ENCODE data around the gene PTGR2.

Gene PTGR2

DNA sequence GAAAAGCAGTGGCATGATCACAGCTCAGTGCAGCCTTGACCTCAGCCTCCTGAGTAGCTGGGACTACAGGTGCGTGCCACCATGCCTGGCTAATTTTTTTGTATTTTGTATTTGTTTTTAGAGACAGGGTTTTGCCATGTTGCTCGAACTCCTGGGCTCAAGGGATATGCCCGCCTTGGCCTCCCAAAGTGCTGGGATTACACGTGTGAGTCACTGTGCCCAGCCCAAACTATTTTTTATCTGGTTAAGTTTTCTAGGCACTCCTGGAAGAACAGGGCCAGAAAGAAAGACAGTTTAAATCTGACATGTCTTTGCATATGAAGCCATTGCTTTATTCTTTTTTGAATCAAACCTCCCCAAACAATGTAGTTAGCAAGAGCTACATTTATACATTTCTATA lies 27.5 kb upstream of the PTGR2 start:
- TF ChIP-seq ZBTB7A (IDR thresholded peaks at IDR 0.05; ENCODE audit: low read depth) (no peak), NFIC (IDR thresholded peaks at IDR 0.05) (no peak), EGR1 (IDR thresholded peaks at IDR 0.05) (no peak), CREB1 (IDR thresholded peaks at IDR 0.05; ENCODE audit: low read depth) (no peak), TCF12 (IDR thresholded peaks at IDR 0.05; ENCODE audit: low read depth) (no peak), TAF1 (IDR thresholded peaks at IDR 0.05; ENCODE audit: low read depth) (no peak), FOXM1 (IDR thresholded peaks at IDR 0.05; ENCODE audit: borderline replicate concordance, low read depth) (no peak), CEBPB (IDR thresholded peaks at IDR 0.05) (no peak), EP300 (IDR thresholded peaks at IDR 0.05; ENCODE audit: borderline replicate concordance) (no peak)
- TF ChIP-seq, protein P1, sequence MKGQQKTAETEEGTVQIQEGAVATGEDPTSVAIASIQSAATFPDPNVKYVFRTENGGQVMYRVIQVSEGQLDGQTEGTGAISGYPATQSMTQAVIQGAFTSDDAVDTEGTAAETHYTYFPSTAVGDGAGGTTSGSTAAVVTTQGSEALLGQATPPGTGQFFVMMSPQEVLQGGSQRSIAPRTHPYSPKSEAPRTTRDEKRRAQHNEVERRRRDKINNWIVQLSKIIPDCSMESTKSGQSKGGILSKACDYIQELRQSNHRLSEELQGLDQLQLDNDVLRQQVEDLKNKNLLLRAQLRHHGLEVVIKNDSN (IDR thresholded peaks at IDR 0.05), result no peak
- TF ChIP-seq, protein P2, sequence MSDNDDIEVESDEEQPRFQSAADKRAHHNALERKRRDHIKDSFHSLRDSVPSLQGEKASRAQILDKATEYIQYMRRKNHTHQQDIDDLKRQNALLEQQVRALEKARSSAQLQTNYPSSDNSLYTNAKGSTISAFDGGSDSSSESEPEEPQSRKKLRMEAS (IDR thresholded peaks at IDR 0.05), result no peak

DNA sequence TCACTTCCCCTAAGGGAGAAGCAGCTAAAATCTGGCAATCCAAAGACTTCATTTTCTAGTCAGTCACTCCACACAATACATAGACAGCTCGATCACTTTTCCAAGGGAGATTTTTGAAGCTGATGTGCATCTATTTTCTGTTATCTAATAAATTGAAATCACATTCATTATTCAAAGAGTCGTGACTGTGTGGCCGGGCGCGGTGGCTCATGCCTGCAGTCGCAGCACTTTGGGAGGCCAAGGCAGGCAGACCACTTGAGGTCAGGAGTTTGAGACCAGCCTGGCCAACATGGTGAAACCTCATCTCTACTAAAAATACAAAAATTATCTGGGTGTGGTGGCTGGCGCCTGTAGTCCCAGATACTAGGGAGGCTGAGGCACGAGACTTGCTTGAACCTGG lies 27.1 kb upstream of the PTGR2 start:
- TF ChIP-seq YY1 (IDR thresholded peaks at IDR 0.05; ENCODE audit: low read depth) (no peak), CREB1 (IDR thresholded peaks at IDR 0.05; ENCODE audit: low read depth) (no peak), TEAD4 (IDR thresholded peaks at IDR 0.05) (no peak), EP300 (IDR thresholded peaks at IDR 0.05; ENCODE audit: borderline replicate concordance) (no peak), CEBPB (IDR thresholded peaks at IDR 0.05) (no peak), ZBTB7A (IDR thresholded peaks at IDR 0.05; ENCODE audit: low read depth) (no peak)
- TF ChIP-seq, protein P3, sequence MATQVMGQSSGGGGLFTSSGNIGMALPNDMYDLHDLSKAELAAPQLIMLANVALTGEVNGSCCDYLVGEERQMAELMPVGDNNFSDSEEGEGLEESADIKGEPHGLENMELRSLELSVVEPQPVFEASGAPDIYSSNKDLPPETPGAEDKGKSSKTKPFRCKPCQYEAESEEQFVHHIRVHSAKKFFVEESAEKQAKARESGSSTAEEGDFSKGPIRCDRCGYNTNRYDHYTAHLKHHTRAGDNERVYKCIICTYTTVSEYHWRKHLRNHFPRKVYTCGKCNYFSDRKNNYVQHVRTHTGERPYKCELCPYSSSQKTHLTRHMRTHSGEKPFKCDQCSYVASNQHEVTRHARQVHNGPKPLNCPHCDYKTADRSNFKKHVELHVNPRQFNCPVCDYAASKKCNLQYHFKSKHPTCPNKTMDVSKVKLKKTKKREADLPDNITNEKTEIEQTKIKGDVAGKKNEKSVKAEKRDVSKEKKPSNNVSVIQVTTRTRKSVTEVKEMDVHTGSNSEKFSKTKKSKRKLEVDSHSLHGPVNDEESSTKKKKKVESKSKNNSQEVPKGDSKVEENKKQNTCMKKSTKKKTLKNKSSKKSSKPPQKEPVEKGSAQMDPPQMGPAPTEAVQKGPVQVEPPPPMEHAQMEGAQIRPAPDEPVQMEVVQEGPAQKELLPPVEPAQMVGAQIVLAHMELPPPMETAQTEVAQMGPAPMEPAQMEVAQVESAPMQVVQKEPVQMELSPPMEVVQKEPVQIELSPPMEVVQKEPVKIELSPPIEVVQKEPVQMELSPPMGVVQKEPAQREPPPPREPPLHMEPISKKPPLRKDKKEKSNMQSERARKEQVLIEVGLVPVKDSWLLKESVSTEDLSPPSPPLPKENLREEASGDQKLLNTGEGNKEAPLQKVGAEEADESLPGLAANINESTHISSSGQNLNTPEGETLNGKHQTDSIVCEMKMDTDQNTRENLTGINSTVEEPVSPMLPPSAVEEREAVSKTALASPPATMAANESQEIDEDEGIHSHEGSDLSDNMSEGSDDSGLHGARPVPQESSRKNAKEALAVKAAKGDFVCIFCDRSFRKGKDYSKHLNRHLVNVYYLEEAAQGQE (IDR thresholded peaks at IDR 0.05; ENCODE audit: low read depth), result no peak
- TF ChIP-seq, protein P1 (IDR thresholded peaks at IDR 0.05), result no peak

DNA sequence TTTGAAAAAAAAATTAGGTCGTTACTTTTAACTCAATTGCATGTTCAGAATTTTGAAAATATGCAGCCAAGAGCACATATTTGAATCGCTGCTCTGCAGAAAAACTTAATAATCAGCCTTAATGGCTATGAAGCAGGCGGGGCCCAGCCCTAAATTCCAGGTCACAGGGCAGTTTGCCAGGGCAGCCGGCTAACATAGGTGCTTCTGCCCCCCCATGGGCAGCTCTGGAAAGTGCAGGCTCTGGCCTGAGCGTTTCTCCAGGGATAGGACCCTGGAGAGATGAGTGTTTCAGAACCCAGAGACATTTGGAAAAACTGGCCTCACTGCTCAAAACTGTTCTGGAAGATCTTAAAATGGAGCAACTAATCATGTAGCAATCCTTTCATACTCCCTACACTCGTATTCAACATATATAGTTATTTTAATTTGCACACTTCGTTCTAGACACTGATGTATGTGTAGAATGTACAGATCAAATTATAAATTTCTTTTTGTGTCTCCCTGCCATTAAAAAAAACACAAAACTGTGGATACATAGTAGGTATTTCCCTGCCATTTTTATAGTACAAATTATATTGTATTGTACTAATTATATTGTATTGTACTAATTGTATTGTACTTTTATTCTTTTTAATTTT lies 26.0 kb upstream of the PTGR2 start:
- TF ChIP-seq NFIC (IDR thresholded peaks at IDR 0.05) (peak; percentile 84), TAF1 (IDR thresholded peaks at IDR 0.05; ENCODE audit: low read depth) (no peak), TEAD4 (IDR thresholded peaks at IDR 0.05) (peak; percentile 72), RAD21 (IDR thresholded peaks at IDR 0.05; ENCODE audit: low read depth) (peak; percentile 68)

DNA sequence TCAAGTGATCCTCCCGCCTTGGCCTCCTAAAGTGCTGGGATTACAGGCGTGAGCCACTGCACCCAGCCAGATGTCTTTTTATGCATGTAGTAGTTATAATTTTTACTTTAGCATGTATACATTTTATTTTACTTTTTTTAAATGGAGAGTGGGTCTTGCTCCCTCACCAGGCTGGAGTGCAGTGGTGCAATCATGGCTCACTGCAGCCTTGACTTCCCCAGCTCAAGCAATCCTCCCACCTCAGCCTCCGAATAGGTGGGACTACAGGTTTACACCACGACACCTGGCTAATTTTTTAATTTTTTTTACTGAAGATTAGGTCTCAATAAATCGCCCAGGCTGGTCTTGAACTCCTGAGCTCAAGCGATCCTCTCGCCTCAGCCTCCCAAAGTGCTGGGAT lies 24.4 kb upstream of the PTGR2 start:
- peak; percentile 37 for TF ChIP-seq RAD21 (IDR thresholded peaks at IDR 0.05; ENCODE audit: low read depth)

DNA sequence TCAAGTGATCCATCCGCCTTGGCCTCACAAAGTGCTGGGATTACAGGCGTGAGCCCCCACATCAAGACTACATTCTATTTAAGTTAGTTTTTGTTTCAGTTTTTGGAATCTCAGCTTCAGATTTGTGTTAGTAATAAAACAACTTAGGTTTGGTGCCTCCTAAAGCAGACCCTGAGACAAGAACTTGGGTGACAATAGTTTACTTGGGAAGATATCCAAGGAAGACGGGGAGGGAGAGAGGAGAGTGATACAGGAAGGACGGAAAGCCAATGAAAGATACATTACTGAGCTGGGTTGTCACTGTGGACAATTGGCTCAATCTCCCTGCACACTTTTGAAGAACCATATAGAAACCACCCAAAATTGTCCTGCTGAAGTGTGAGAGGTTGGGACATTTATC lies 22.6 kb upstream of the PTGR2 start:
- no peak for TF ChIP-seq YY1 (IDR thresholded peaks at IDR 0.05; ENCODE audit: low read depth)
- TF ChIP-seq CREB1 (IDR thresholded peaks at IDR 0.05; ENCODE audit: low read depth), result no peak
- TF ChIP-seq TEAD4 (IDR thresholded peaks at IDR 0.05), result no peak
- TF ChIP-seq, protein P2 (IDR thresholded peaks at IDR 0.05), result no peak
- no peak for TF ChIP-seq FOXM1 (IDR thresholded peaks at IDR 0.05; ENCODE audit: borderline replicate concordance, low read depth)
- no peak for TF ChIP-seq EGR1 (IDR thresholded peaks at IDR 0.05)

DNA sequence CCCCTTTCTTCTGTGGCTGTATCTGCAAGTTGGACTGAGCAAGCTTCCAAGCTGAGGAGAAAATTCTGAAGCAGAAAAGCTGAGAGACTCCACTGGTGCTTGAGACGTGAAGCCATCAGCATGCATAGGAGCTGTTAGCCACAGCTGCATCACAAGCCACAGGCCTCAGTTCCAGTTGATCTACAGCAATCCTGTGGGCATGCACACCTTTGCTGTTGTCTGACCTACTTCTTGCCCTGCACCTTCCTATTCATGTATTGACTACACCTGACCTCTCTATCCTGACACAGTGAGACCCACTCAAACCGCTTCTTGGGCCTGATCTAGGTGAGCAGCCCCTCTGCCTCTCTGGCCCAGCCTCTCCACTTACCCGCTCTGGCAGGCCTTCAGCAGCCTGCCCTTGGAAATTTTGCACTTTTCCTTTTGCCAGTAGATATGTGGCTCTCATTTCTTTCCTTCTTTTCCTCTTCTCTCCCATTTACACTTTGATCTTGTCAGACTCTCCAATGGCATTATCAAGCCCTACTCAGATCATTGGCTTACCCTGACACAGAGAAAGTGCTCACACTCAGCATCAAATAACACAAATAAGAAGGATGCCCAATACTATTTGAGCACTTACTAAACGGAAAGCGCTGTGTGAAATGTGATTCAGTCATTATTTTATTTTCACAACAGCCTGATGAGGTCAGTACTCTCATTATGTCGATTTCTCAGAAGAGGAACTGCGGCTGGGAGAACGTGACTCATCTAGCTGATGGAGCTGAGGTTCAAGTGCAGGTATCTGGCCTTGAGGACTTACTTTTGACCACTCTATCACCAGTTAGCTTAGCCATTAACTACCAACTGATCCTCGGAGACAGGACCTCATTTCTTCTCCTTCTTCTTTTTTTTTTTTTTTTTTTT lies 21.9 kb upstream of the PTGR2 start:
- TF ChIP-seq FOXM1 (IDR thresholded peaks at IDR 0.05; ENCODE audit: borderline replicate concordance, low read depth) (no peak), CEBPB (IDR thresholded peaks at IDR 0.05) (no peak), TCF12 (IDR thresholded peaks at IDR 0.05; ENCODE audit: low read depth) (no peak), TEAD4 (IDR thresholded peaks at IDR 0.05) (no peak), EP300 (IDR thresholded peaks at IDR 0.05; ENCODE audit: borderline replicate concordance) (no peak), RAD21 (IDR thresholded peaks at IDR 0.05; ENCODE audit: low read depth) (peak; percentile 3; the same call in 1 of the 2 replicates), YY1 (IDR thresholded peaks at IDR 0.05; ENCODE audit: low read depth) (no peak), TAF1 (IDR thresholded peaks at IDR 0.05; ENCODE audit: low read depth) (no peak)
- TF ChIP-seq, protein P2 (IDR thresholded peaks at IDR 0.05), result no peak

DNA sequence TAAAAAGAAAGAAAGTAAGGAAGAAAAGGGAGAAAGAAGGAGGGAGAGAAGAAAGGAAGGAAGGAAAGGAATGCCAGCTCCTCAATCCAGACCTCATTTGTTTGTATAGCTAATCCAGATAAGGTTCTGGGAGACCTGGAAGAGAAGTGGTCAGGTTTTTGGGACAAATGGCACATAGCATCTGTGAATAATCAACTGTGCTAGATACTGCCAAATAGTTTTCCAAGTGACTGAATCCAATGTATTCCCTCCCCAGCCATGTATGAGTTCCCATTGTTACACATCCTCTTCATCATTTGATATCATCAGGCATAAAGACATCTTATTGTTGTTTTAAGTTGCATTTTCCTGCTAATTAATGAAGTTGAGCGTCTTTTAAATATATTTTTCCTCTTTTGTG lies 18.6 kb upstream of the PTGR2 start:
- no peak for TF ChIP-seq CEBPB (IDR thresholded peaks at IDR 0.05)
- peak; percentile 53 for TF ChIP-seq TEAD4 (IDR thresholded peaks at IDR 0.05)
- no peak for TF ChIP-seq RAD21 (IDR thresholded peaks at IDR 0.05; ENCODE audit: low read depth)
- TF ChIP-seq, protein P2 (IDR thresholded peaks at IDR 0.05), result no peak
- TF ChIP-seq FOXM1 (IDR thresholded peaks at IDR 0.05; ENCODE audit: borderline replicate concordance, low read depth), result 0 out of 2 replicates have a peak, but pooled peaks have one; percentile 12
- TF ChIP-seq EGR1 (IDR thresholded peaks at IDR 0.05), result no peak
- TF ChIP-seq, protein P3 (IDR thresholded peaks at IDR 0.05; ENCODE audit: low read depth), result no peak

Data from Ishikawa (cell line).